HG03354 (cell line): ENCODE results near the gene TXNDC17.
"Not testable (repeated sequence)": the region's sequence is repeated elsewhere in the genome, so short reads cannot be mapped to it uniquely, and the experiment has no call there.

Experiments used
- ATAC-seq: cut with Tn5 transposase; IDR thresholded peaks from one replicate; pipeline ENCODE4 v1.9.1; 2021; ENCODE audit warnings: mild to moderate bottlenecking; ENCODE audit not compliant: unreplicated experiment, poor library complexity, severe bottlenecking

TXNDC17 gene

GRCh38 chr17:6679241-6679640 lies 38.4 kb downstream of the TXNDC17 start:
- no peak for ATAC-seq

- ATAC-seq: no peak
Measured at GRCh38 chr17:6681176-6681575, 40.3 kb downstream of the TXNDC17 start.

GRCh38 chr17:6681671-6682070 lies 40.8 kb downstream of the TXNDC17 start:
- ATAC-seq: no peak

GRCh38 chr17:6682339-6682738 lies 41.5 kb downstream of the TXNDC17 start:
- ATAC-seq: no peak

- no peak for ATAC-seq
Measured at GRCh38 chr17:6683081-6683684, 42.3 kb downstream of the TXNDC17 start.

GRCh38 chr17:6683730-6684459 lies 43.0 kb downstream of the TXNDC17 start:
- ATAC-seq: no peak

- ATAC-seq: no peak
Measured at GRCh38 chr17:6684460-6684783, 43.6 kb downstream of the TXNDC17 start.

- ATAC-seq: no peak
Measured at GRCh38 chr17:6684881-6685767, 44.3 kb downstream of the TXNDC17 start.

GRCh38 chr17:6686026-6686425 lies 45.2 kb downstream of the TXNDC17 start:
- ATAC-seq: no peak

GRCh38 chr17:6688944-6689343 lies 48.1 kb downstream of the TXNDC17 start:
- no peak for ATAC-seq

GRCh38 chr17:6690641-6691040 lies 49.8 kb downstream of the TXNDC17 start:
- ATAC-seq: no peak

GRCh38 chr17:6691546-6691945 lies 50.7 kb downstream of the TXNDC17 start:
- ATAC-seq: no peak

GRCh38 chr17:6691958-6692357 lies 51.1 kb downstream of the TXNDC17 start:
- not testable (repeated sequence) for ATAC-seq
